Ovary (tissue), 3 donors: ENCODE measurements around the gene PGM3.

Experiments
- POLR2A ChIP-seq: fragments of 450-650 bp; IDR thresholded peaks from one replicate; pipeline ENCODE4 v1.6.1; 2017; ENCODE audit warnings: antibody characterized with exemption, mild to moderate bottlenecking, moderate library complexity
- TF ChIP-seq, protein P1 (sequence below), 3 donors: fragments of 450-650 bp in 2 of 3; fragments of 200-600 bp in 1 of 3; IDR thresholded peaks; one replicate each; pipeline versions ENCODE4 v1.5.1 to v1.8.0; 2016 to 2022; ENCODE audit warnings: antibody characterized with exemption in 3 of 3, mild to moderate bottlenecking in 1 of 3
- donor health status: DM: no; HTN: no; CAD: no.

DNA sequence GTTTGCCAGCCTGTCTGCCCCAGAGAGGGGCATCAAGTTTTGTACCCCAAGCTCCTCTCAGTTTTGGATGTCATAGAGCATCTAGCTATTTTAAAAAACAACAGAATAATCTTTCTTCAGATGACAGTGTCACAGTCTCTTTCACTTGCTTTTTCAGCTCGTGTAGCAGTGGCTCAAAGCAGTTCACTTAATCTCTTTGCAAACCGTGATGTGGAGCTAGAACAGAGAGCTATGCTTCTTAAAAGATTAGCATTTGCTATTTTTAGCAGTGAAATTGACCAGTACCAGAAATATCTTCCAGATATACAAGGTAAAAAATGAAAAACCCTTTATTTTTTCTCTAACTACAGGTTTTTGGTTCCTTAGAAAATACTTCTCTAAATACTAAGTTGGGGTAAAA is 37.3 kb downstream of the PGM3 start:
- TF ChIP-seq, protein P1, sequence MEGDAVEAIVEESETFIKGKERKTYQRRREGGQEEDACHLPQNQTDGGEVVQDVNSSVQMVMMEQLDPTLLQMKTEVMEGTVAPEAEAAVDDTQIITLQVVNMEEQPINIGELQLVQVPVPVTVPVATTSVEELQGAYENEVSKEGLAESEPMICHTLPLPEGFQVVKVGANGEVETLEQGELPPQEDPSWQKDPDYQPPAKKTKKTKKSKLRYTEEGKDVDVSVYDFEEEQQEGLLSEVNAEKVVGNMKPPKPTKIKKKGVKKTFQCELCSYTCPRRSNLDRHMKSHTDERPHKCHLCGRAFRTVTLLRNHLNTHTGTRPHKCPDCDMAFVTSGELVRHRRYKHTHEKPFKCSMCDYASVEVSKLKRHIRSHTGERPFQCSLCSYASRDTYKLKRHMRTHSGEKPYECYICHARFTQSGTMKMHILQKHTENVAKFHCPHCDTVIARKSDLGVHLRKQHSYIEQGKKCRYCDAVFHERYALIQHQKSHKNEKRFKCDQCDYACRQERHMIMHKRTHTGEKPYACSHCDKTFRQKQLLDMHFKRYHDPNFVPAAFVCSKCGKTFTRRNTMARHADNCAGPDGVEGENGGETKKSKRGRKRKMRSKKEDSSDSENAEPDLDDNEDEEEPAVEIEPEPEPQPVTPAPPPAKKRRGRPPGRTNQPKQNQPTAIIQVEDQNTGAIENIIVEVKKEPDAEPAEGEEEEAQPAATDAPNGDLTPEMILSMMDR (IDR thresholded peaks at IDR 0.05), result no peak
- TF ChIP-seq POLR2A, result no peak
